Superior temporal gyrus (tissue), 1 donor: Measurements from ENCODE around the gene SPECC1.
A peak's percentile ranks its signal among the peaks of the same experiment; 100 is the strongest.

Experiments used
- DNase-seq: peaks from one replicate; pipeline ENCODE4 v3.0.0-alpha.2; 2016; ENCODE audit errors: extremely low spot score

Gene SPECC1

GRCh38 chr17:20273741-20274500 is 264.8 kb downstream of the SPECC1 start:
- no peak for DNase-seq

- DNase-seq = no peak
Measured at GRCh38 chr17:20275653-20276052, 266.5 kb downstream of the SPECC1 start.

- no peak for DNase-seq
Measured at GRCh38 chr17:20276421-20276820, 267.3 kb downstream of the SPECC1 start.

- DNase-seq = no peak
Measured at GRCh38 chr17:20278805-20279204, 269.6 kb downstream of the SPECC1 start.

- DNase-seq = no peak
Measured at GRCh38 chr17:20279631-20280030, 270.5 kb downstream of the SPECC1 start.

DNA sequence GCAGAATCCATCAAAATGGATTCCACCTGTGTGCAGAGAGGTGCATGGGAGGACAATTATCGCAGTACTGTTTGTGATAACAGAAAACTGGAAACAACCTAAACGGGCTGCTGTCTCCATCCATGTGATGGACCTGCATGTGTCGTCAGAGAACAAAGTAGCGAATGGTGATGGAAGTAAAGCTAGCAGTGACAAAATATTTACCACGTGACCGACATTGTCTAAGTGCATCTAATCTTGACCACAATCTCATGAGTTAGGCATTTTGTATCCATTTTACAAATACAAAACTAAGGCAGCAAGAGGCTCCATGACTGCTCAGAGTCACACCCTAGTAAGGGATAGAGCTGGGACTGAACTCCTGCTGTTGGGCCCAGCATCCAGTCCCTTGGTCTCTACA is 270.9 kb downstream of the SPECC1 start:
- DNase-seq = no peak

DNA sequence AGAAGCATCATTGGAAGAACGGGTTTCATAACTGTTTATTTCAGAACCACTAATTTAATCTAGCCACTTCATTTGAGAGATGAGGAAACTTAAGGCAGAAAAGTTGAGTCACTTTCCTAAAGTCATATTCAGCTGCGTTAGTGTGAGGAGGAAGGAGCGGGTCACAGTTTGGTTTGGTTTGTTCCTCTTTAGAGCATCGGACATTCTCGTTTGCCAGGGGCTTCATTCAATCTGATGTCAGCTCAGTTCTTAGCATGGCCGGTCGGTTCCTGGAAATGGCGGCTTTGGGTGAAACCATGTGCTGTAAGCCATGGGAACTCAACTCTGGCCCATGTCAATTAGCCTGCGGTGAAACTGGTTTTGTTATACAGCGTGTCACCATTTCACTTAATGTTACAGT is 271.7 kb downstream of the SPECC1 start:
- no peak for DNase-seq

- DNase-seq = no peak
Measured at GRCh38 chr17:20281860-20282259, 272.7 kb downstream of the SPECC1 start.

DNA sequence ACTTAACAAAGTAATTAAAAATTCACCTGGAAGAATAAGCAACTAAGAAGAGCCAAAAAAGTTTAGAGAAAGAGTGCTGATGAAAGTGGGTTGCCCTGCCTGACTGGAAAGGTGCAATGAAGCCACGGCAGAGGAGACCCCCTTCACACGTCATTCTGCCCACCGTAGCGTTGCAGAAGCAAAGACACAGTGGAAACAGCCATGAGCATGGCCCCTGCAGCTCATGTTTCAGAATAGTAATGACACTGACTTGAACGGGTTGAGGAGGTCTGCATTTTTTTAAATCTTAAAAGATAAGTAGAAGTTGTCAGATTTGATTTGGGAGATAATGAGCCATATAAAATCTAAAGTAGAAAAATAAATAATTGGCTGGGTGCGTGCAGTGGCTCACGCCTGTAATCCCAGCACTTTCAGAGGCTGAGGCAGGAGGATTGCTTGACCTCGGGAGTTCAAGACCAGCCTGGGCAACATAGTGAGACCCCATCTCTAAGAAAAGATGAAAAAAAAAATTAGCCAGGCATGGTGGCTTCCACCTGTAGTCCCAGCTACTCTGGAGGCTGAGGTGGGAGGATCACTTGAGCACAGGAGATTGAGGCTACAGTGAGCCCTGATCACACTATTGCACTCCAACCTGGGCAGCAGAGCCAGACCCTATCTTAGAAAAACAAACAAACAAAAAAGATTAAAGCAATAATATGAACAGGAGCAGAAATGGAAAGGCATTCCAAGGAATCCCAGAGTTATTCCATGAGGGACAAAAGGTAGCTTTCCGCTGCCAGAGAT is 273.6 kb downstream of the SPECC1 start:
- no peak for DNase-seq

GRCh38 chr17:20284022-20284421 is 274.9 kb downstream of the SPECC1 start:
- no peak for DNase-seq

DNA sequence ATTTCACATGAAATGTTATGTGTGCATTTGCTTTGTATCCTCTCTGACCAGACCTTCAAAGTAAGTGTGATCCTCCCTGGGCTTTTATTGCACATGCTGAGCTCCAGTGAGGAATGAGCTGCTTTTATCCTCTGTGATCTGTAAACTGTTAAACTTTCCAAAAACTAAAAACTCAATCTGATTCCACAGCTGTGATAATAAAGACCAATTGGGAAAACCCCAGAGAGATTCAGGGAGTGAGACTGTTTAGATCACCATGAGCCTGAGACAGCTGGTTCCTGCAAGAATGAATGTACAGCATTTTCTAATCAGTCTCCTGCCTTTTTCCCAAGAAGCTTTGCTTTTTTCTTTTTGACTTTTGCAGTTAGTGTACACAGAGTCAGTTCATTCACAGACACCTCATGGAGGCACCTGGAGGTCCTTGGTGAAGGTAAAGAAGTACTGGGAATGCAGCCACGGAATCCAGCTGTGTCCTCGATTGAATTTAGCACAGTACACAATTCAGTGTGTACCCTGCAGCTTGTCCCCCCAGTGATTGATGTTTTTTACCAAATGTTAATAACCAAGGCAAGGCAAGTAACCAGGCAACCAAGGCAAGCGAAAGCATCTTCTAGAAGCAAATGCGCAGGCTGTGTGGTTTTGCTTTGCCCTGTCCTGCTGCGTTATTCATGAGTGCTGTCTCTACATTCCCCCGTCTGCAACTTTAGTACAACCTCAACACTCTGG is 275.6 kb downstream of the SPECC1 start:
- DNase-seq = no peak

- no peak for DNase-seq
Measured at GRCh38 chr17:20289984-20290383, 280.8 kb downstream of the SPECC1 start.

- DNase-seq = no peak
Measured at GRCh38 chr17:20291853-20292252, 282.7 kb downstream of the SPECC1 start.

DNA sequence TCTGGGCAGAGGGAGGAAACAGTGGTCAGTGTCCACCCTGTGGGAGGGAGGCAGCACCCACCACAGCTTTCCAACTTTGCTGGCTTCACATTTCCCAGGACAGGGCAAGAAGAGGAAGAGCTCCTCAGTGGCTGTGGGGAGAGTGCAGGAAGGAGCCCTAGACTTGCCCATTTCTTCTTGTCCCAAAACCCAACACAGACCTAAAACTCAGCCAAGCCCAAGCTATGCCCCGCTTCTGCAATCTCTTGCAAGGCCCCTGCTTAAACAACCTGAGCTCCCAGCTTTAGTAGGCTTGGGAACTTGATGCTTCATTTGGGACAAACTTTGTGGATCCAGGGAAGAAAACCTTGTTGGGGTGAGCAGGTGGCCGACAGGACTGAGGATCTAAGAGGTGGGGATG is 284.3 kb downstream of the SPECC1 start:
- DNase-seq = no peak

GRCh38 chr17:20294120-20294519 is 285.0 kb downstream of the SPECC1 start:
- no peak for DNase-seq

GRCh38 chr17:20299013-20299412 is 289.9 kb downstream of the SPECC1 start:
- no peak for DNase-seq

GRCh38 chr17:20300436-20300934 is 291.3 kb downstream of the SPECC1 start:
- DNase-seq = peak; percentile 45

DNA sequence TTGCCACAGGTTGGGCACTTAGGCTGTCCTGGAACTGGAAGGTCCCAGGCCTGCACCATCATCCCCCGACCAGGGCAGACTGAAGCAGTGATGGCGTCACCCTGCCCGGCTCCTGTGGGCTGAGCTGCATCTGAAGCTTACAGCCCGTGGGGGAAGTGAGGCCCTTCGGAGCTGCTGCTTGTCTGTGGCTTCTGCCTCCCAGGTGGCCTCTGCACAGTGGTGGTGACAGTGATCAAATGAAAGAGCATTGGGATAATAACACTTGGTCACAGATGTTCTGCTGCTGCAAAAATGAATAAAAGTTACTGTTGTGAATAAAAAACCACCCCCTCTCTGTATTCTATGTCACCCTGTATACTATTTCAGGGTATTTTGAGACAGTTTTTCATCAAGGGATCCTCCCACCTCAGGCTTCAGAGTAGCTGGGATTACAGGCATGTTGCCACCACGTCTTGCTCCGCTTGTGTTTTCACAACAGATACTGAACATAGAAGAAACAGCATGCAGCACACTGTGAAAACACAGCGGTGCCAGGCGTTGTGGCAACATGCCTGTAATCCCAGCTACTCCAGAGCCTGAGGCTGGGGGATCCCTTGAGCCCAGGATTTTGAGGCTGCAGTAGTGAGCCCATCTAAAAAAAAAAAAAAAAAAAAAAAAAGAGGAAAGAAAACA is 293.2 kb downstream of the SPECC1 start:
- DNase-seq = peak; percentile 43

- no peak for DNase-seq
Measured at GRCh38 chr17:20304961-20305360, 295.8 kb downstream of the SPECC1 start.

GRCh38 chr17:20306924-20307323 is 297.8 kb downstream of the SPECC1 start:
- DNase-seq = no peak

- DNase-seq = no peak
Measured at GRCh38 chr17:20307326-20307910, 298.3 kb downstream of the SPECC1 start.
